ENCODE results near the gene NPNT.
"Not testable (repeated sequence)": the region's sequence is repeated elsewhere in the genome, so short reads cannot be mapped to it uniquely, and the experiment has no call there.

GRCh38 chr4:105848359-105848758 lies 46.9 kb upstream of the NPNT start:
- not testable (repeated sequence) for TF ChIP-seq CTCF, EZH2phosphoT487, EZH2 (IDR thresholded peaks at IDR 0.05)

Data from neural progenitor cell (in vitro differentiated cells).